Fibroblast of the aortic adventitia (primary cell): ENCODE data around the gene DPP3. TPM values are rescaled to one million over a fixed set of nuclear protein-coding genes. Genes with fewer than 3 reads are reported as not detected.

Source experiments
- DNase-seq: peaks from one replicate; pipeline ENCODE4 v3.0.0-alpha.2; 2010; ENCODE audit warnings: low read depth
- H3K4me3 ChIP-seq: 2 replicates; pipeline ENCODE4 v1.5.1; 2011; ENCODE audit warnings: low read depth, mild to moderate bottlenecking, control low read depth, low read length, moderate library complexity
- small RNA-seq: library from RNA; depleted of rRNA; stranded (forward); fragments of <200 nt; gene quantifications from one replicate; pipeline ENCODE3, GENCODE V24; 2012
- total RNA-seq: library from RNA; depleted of rRNA; stranded (reverse); fragments of >200 nt; gene quantifications from 2 replicates; pipeline ENCODE4 v1.2.3, GENCODE V29; 2012; ENCODE audit warnings: low replicate concordance
- TF ChIP-seq, protein P1 (sequence below): IDR thresholded peaks from 2 replicates; pipeline ENCODE4 v1.5.1; 2011; ENCODE audit warnings: mild to moderate bottlenecking, low read length, control low read depth, inconsistent platforms; ENCODE audit not compliant: insufficient read depth

The DPP3 gene
- total RNA-seq, 1 donor: 31.7 TPM

DNA sequence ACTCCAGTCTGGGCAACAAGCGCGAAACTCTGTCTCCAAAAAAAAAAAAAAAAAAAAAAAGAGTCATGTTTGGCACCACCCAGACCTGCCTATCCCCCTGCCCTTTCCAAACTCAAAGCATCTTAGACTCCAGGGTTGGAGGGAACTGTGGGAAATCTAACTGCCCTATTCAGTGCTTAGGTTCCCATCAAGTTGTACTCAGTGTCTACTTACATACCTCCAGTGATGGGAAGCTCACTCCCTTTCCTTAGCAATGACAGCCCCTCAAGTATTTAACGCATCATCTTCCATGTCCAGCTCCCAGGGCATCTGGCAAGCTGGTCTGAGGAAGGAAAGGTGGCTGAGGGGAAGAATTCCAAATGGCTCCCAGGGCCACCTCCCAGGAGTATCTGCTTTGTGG is 69.5 kb downstream of the DPP3 start:
- TF ChIP-seq, protein P1, sequence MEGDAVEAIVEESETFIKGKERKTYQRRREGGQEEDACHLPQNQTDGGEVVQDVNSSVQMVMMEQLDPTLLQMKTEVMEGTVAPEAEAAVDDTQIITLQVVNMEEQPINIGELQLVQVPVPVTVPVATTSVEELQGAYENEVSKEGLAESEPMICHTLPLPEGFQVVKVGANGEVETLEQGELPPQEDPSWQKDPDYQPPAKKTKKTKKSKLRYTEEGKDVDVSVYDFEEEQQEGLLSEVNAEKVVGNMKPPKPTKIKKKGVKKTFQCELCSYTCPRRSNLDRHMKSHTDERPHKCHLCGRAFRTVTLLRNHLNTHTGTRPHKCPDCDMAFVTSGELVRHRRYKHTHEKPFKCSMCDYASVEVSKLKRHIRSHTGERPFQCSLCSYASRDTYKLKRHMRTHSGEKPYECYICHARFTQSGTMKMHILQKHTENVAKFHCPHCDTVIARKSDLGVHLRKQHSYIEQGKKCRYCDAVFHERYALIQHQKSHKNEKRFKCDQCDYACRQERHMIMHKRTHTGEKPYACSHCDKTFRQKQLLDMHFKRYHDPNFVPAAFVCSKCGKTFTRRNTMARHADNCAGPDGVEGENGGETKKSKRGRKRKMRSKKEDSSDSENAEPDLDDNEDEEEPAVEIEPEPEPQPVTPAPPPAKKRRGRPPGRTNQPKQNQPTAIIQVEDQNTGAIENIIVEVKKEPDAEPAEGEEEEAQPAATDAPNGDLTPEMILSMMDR: no peak
- no peak for DNase-seq
- no peak overlapping the region for H3K4me3 ChIP-seq

GRCh38 chr11:66550887-66551286 is 70.7 kb downstream of the DPP3 start:
- no peak for DNase-seq
- H3K4me3 ChIP-seq: no peak overlapping the region
- TF ChIP-seq, protein P1: no peak

- no peak overlapping the region for H3K4me3 ChIP-seq
- TF ChIP-seq, protein P1: no peak
- DNase-seq: no peak
These were observed 74.4 kb downstream of the DPP3 start for GRCh38 chr11:66554602-66555001.

- TF ChIP-seq, protein P1: no peak
- DNase-seq: no peak
- H3K4me3 ChIP-seq: no peak overlapping the region
These were observed 75.2 kb downstream of the DPP3 start for GRCh38 chr11:66555416-66555815.

- DNase-seq: no peak
- no peak overlapping the region for H3K4me3 ChIP-seq
- TF ChIP-seq, protein P1: no peak
These were observed 75.9 kb downstream of the DPP3 start for GRCh38 chr11:66556086-66556485.

- no peak for DNase-seq
- TF ChIP-seq, protein P1: no peak
These were observed 77.6 kb downstream of the DPP3 start for GRCh38 chr11:66557733-66558326.

More at GRCh38 chr11:66557733-66558326, 77.6 kb downstream of the DPP3 start:
- H3K4me3 ChIP-seq: no peak overlapping the region

Small RNA genes lying within 50 kb of the gene (small RNA-seq; reads per million reads assigned to genes)
- gene RF00416: not detected

Other genes with a start within 250 kb of the DPP3 start
- gene KLC2, start 222.7 kb upstream of the DPP3 start, total RNA-seq: 11.5 and 15.9 TPM in 2 replicates
- gene RAB1B, start 211.8 kb upstream of the DPP3 start, total RNA-seq: 69.1 and 85.1 TPM in 2 replicates
- 1.1 TPM in 1 of 2 replicates, not detected in the other for gene CNIH2, start 202.3 kb upstream of the DPP3 start, total RNA-seq
- 35.0 and 119 TPM in 2 replicates for gene YIF1A, start 191.3 kb upstream of the DPP3 start, total RNA-seq
- 0.27 and 0.41 TPM in 2 replicates for gene TMEM151A, start 188.5 kb upstream of the DPP3 start, total RNA-seq
- 99.1 and 193 TPM in 2 replicates for gene CD248, start 163.4 kb upstream of the DPP3 start, total RNA-seq
- 10.1 and 45.3 TPM in 2 replicates for gene RIN1, start 144.0 kb upstream of the DPP3 start, total RNA-seq
- gene BRMS1, start 135.3 kb upstream of the DPP3 start, total RNA-seq: 22.6 and 38.5 TPM in 2 replicates
- gene B4GAT1, start 132.8 kb upstream of the DPP3 start, total RNA-seq: 21.5 and 36.3 TPM in 2 replicates
- gene SLC29A2, start 108.7 kb upstream of the DPP3 start, total RNA-seq: 0.36 TPM in 1 of 2 replicates, not detected in the other
- gene NPAS4, start 59.4 kb upstream of the DPP3 start, total RNA-seq: 0.18 TPM in 1 of 2 replicates, not detected in the other
- 39.4 and 40.0 TPM in 2 replicates for gene MRPL11, start 41.6 kb upstream of the DPP3 start, total RNA-seq
- 9.0 and 10.8 TPM in 2 replicates for gene PELI3, start 13.5 kb upstream of the DPP3 start, total RNA-seq
- 41.7 and 54.7 TPM in 2 replicates for gene BBS1, start 30.2 kb downstream of the DPP3 start, total RNA-seq
- 8.6 and 11.0 TPM in 2 replicates for gene ZDHHC24, start 65.6 kb downstream of the DPP3 start, total RNA-seq
- gene ACTN3, start 66.5 kb downstream of the DPP3 start, total RNA-seq: not detected in 2 replicates
- gene CTSF, start 88.2 kb downstream of the DPP3 start, total RNA-seq: 35.0 and 47.1 TPM in 2 replicates
- gene CCDC87, start 112.6 kb downstream of the DPP3 start, total RNA-seq: 0.45 and 1.1 TPM in 2 replicates
- 28.3 and 54.4 TPM in 2 replicates for gene CCS, start 112.8 kb downstream of the DPP3 start, total RNA-seq
- 11.4 and 26.9 TPM in 2 replicates for gene RBM14, start 136.2 kb downstream of the DPP3 start, total RNA-seq
- 34.5 and 73.8 TPM in 2 replicates for gene RBM4, start 158.3 kb downstream of the DPP3 start, total RNA-seq
- gene RBM4B, start 197.5 kb downstream of the DPP3 start, total RNA-seq: 7.5 and 23.9 TPM in 2 replicates
- 0.27 and 4.9 TPM in 2 replicates for gene SPTBN2, start 248.8 kb downstream of the DPP3 start, total RNA-seq